Retinal pigment epithelial cell (primary cell): Measurements from ENCODE around the gene KRT82.

Experiments
- DNase-seq: peaks from one replicate; pipeline ENCODE4 v3.0.0-alpha.2; 2010; ENCODE audit warnings: low read depth
- H3K4me3 ChIP-seq: 2 replicates; pipeline ENCODE4 v1.5.1; 2011; ENCODE audit warnings: mild to moderate bottlenecking, low read length, control low read depth, moderate library complexity
- TF ChIP-seq, protein P1 (sequence below): conservative IDR thresholded peaks from 2 replicates; pipeline ENCODE4 v1.5.1; 2011; ENCODE audit warnings: low read depth, low read length, control low read depth, inconsistent platforms

The KRT82 gene

DNA sequence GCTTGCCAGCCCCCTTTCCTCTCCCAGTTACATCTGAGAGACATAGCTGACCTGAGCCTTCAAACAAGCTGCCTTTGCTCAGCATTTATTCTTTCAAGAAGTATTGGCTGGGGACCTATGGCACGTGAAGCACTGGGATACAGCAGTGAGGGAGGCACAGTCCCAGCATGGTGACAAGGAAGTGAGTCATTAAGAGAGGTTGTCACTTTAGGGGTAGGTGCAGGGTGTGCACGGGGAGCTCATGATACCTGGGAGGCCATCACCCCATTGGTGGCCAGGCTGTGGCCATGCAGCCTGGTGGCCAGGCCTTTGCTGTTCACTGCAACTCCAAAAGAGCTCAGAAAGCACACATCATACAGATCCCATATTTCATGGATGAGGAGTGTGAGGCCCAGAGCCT, 33.7 kb upstream of the KRT82 start:
- H3K4me3 ChIP-seq = no peak overlapping the region

DNA sequence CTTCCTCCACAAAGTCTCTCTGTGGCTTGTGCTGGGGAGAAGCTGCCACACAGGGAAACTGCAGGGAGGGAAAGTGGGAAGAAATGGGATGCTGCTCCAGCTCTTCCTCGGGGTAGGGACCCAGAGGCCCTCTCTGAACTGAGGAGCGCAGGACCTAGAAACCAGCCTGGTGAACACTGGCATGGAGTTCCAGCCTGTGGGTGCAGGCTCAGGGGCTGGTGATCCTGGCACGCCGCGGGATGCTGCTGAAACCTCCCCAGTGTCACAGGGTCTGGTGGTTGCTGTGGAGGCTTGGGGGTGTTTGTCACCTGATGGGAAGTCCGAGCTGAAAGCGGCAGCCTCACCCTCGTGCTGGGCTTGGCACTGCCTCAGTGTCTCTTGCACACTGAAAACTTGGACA, 33.3 kb upstream of the KRT82 start:
- no peak overlapping the region for H3K4me3 ChIP-seq
- TF ChIP-seq, protein P1, sequence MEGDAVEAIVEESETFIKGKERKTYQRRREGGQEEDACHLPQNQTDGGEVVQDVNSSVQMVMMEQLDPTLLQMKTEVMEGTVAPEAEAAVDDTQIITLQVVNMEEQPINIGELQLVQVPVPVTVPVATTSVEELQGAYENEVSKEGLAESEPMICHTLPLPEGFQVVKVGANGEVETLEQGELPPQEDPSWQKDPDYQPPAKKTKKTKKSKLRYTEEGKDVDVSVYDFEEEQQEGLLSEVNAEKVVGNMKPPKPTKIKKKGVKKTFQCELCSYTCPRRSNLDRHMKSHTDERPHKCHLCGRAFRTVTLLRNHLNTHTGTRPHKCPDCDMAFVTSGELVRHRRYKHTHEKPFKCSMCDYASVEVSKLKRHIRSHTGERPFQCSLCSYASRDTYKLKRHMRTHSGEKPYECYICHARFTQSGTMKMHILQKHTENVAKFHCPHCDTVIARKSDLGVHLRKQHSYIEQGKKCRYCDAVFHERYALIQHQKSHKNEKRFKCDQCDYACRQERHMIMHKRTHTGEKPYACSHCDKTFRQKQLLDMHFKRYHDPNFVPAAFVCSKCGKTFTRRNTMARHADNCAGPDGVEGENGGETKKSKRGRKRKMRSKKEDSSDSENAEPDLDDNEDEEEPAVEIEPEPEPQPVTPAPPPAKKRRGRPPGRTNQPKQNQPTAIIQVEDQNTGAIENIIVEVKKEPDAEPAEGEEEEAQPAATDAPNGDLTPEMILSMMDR = no peak
- no peak for DNase-seq

More for the DNA sequence above, 33.7 kb upstream of the KRT82 start:
- no peak for DNase-seq
- TF ChIP-seq, protein P1 = no peak

DNA sequence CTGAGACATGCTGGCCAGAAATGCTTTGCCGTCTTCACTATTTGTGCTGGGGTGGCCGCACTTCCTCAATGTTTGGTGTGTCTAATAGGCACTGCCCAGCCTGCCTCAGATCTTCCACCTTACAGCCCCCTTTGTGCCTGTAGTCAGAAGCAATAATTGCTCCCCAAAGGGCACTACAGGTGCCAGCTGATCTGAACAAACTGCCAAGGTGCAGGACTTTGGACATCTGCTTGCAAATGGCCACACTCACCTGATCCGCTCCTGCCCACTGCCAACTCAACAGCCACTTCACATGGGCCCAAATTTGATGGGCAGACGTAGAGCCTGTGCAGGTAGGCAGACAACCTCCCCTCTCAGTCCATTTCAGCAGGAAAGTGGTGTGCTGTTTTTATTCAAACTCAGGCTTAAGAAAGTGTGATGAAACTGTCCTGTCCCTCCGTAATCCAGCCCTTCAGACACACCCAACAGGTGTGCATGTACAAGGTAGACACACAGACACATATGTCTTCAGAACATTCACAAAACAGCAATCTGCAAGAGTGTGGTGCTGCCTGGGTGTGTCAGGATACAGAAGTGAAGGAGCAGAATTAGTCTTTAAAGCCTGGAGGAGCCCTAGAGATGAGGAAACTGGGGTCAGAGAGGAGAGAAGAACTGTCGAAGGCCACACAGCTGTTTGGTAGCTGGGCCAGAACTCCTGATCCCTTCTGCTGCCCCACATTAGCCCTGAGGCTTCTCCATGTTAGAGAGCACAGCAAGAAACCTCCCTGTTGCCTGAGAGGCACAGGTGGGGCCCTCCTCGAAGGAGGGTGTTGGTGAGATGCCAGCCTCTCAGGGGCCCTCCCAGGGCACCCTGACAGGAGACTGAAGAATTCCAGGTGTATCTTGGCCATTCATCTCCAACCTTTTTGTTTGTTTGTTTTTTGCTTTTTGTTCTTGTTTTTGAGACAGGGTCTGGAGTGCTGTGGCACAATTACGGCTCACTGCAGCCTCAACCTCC, 32.5 kb upstream of the KRT82 start:
- H3K4me3 ChIP-seq = no peak overlapping the region
- no peak for DNase-seq
- TF ChIP-seq, protein P1 = no peak

DNA sequence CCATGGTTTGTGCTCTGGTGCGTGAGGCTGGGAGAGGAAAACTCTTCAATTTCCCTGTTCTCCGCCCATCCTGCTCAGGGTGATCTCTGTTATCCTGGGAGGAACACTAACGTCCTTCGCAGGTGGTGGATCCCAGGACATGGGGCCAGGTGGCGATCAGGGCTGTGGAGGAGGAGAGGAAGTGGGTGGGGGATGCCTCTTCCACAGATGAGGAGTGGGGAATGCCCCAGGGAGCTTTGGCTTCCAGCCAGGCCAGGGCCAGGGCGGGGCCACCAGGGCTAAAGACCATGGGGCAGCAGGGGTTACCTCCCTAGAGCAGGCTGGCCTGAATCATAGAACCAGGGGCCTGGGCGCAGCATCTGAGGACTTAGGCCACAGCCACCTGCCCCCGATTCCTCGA, 31.4 kb upstream of the KRT82 start:
- TF ChIP-seq, protein P1 = no peak
- no peak overlapping the region for H3K4me3 ChIP-seq
- DNase-seq = no peak

DNA sequence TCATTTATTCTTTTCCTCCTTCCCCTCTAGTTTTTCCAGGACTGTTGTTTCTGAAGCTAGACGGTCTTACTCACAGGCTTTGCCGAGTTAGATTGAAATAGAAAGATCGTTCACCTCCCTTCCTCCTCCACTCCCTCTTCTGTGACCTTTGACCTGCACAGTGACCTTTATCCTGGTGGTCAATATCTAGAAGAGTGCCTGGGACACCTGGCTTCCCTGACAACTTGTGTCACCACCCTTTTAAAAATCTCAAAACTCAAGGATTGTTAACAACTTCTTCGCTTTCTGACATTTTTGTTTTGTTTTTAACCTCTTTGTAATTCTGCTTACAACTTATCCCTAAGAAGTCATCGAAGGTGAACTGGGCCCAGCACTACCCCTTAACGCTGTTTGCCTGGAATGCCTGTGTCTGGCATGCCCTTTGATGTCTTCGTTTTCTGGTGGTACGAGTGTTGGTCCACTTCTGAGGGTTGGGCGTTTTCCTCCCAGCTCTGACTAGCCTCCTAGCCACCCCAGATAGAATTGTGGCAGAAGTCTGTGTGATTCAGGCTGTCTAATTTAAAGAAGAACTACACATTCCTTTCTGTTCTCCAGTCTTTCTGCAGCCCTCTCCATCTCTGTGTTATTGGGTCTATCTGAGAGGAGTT, 30.8 kb upstream of the KRT82 start:
- H3K4me3 ChIP-seq = no peak overlapping the region

DNA sequence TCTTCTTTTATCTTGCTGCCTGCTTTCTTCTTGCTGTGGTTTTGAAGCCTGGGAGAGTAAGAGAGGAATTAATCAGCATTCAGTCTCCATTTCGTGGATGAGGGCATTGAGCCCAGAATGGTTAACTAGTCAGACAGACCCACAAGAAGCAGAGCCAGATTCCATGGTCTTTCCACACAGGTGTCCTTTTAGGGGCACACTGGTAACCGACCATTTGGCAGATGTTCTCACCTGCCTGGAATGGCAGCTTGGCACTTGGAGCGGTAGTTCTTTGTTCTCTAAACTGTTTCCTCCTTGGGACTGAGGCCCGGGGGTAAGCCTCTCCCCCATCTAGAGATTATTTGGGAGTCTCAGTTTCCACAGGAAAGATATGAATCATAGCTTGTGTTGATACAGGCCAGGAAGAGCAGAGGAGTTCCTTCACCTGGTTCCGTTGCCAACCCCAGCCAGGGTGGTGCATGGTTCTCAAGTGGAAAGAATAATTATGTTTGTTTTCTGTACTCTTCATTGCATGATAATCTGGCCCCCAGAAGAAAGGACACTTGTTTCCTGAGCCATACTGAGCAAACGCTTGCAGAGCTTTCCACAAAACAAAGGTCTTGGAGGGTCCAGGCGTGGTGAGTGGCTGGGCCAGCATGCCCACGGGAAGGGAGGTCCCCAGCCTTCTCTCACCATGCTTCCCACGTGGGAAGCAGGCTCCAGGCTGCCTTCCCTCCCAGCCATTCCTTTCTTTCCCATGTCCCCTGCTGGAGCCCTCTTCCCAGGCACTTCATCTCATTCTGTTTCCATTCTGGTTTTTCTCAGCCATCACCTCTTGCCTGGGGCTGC, 30.1 kb upstream of the KRT82 start:
- no peak overlapping the region for H3K4me3 ChIP-seq
- DNase-seq = no peak
- TF ChIP-seq, protein P1 = no peak

More for the DNA sequence above, 30.8 kb upstream of the KRT82 start:
- TF ChIP-seq, protein P1 = no peak
- DNase-seq = no peak
